Activated CD4-positive, CD25-positive, alpha-beta regulatory T cell treated with anti-CD3 and anti-CD28 coated beads, Interleukin-2, amount 50 U/mL, for 24 hours (primary cell): Measurements from ENCODE around the gene SYCE1L.
"Not testable (repeated sequence)": the region's sequence is repeated elsewhere in the genome, so short reads cannot be mapped to it uniquely, and the experiment has no call there.

Experiments used
- ATAC-seq, 2 donors: fragments of 150-1000 bp; cut with Tn5 transposase; one replicate each; pipeline ENCODE4 v1.10.0; 2021; ENCODE audit warnings: mild to moderate bottlenecking in 1 of 2, moderate library complexity in 1 of 2

Gene SYCE1L, protein sequence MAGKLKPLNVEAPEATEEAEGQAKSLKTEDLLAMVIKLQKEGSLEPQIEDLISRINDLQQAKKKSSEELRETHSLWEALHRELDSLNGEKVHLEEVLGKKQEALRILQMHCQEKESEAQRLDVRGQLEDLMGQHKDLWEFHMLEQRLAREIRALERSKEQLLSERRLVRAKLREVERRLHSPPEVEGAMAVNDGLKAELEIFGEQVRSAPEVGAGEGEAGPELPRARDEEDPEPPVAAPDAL

DNA sequence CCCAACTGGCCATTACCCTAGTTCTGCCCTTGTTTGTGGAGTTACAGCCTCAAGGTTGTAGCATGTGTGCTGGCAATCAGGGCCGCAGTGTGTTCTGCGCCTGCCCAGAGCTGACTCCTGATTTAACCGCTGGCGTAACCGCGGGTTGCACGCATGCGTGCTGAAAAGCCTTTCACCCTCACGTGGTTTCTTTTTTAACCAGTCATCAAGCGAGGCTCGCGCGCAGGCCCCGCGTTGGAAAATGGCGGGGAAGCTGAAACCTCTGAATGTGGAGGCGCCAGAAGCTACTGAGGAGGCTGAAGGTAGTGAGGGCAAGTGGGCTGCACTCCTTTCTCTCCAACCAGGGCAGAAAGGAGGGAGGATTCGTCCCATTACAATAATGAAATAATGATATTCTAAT, at the start of gene SYCE1L:
Gene SYCE1L (plus strand): TSS at position 198 of the 400 bp plus-strand sequence. CDS start 44 bp downstream, at position 242.
- ATAC-seq, result no peak

DNA sequence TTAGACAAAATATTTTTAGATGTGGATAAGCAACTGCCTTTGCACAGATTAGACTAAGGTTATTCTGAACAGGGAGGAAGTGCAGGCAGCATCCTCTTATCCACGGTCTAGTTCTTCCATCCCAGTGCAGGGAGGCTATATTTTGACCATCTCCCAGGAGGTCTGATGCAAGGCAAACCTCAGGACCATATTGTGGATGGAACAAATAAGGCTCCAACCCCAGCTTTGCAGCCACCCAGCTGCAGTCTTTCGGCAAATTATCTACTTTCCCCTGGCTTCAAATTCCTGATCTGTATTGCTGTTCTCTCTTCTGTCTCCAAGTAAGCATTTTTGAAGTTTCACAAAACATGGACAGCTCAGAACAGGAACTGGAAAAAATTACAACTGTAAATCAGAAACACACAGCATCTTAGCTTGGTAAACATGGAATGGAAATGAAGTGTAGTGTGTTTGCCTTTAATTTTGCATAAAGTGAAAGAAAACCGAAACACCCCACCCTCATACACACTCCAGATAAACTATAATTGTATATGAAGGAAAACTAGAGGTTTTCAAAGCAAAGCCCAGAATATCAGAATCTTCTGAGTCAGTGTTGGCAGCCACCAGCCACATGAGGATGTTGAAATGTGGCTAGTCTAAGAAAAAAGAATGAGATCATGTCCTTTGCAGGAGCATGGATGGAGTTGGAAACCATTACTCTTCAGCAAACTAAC, 41.7 kb upstream of the SYCE1L start:
- ATAC-seq, result no peak

DNA sequence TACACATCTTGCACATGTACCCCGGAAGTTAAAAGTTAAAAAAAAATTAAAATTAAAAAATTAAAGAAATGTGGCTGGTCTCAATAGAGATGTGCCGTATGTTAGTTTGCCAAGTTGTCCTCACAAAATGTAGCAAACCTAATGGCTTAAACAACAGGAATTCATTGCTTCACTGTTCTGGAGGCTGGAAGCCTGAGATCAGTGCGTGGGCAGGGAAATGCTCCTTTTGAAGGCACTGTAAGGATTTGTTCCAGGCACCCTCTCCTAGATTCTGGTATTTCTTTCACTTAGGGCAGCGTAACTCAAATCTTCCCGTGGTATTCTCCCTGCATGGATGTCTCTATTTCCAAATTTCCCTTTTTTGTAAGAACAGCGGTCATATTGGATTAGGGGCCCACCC, 40.9 kb upstream of the SYCE1L start:
- ATAC-seq, result no peak

DNA sequence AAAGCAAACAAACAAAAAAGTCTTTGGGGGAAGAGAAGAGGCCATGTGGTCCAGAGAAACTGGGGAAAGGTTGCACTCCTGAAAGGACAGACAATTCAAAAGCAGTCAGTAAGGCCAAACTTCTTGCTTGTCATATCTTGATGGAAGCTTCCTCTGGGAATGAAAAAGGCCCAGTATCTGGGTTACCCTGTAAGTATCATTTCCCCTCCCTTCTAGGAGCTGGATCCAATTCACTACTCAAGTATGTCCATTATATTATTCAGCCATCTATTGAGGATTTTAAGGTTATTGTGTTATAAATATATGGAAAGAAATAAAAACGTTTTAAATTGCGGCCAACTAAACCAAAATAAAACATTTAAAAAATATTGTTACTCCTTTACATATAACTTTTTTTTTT, 34.2 kb upstream of the SYCE1L start:
- no peak for ATAC-seq

DNA sequence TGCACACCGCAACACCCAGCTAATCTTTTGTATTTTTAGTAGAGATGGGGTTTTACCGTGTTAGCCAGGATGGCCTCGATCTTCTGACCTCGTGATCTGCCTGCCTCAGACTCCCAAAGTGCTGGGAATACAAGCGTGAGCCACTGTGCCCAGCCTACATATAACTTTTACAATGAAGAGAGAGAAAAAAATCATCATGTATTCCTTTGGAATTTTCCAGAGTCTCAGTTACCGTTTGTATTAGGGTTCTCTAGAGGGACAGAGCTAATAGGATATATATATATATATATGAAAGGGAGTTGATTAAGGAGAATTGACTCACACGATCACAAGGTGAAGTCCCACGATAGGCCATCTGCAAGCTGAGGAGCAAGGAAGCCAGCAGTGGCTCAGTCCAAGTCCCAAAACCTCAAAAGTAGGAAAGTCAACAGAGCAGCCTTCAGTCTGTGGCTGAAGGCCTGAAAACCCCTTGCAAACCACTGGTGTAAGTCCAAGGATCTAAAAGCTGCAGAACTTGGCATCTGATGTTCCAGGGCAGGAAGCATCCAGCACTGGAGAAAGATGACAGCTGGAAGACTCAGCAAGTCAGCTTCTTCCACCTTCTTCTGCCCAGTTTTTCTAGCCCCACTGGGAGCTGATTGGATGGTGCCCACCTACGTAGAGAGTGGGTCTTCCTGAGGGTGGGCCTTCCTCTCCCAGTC, 33.5 kb upstream of the SYCE1L start:
- ATAC-seq, result not testable (repeated sequence)

DNA sequence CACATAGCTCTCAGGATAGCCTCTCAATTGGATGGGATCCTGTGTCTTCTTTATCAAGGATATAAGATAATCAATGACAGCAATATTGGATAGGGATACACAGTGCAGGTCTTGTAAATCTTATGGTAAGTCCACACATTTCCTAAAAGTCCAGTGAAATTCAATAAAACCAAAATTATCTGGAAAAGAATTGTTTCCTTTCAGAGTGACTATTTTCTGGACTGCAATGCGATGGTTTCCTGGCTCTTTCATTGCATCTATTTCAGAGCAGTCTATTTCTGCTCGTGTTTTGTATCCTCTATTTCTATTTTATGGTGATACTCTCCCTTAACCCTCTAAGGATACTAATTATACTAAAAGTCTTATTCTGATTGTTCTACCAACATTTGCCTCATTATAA, 32.5 kb upstream of the SYCE1L start:
- no peak for ATAC-seq

DNA sequence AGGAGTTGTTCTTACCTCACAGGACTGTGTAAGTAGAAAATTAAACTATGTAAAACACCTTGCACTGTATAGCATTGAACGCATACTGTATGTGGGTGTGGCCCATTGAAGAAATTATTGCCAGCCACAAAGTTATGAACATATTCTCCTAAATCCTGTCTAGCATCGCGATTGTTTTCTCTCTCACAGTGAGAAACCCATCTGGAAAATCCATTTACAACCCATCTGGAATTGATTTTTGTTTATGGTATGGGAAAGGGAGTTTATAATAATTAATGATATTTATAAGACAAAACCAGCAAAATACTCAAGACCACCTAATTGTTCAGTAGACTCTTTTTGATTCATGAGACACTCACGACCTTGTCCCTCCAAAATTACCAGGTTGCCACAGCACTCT, 30.3 kb upstream of the SYCE1L start:
- no peak for ATAC-seq

DNA sequence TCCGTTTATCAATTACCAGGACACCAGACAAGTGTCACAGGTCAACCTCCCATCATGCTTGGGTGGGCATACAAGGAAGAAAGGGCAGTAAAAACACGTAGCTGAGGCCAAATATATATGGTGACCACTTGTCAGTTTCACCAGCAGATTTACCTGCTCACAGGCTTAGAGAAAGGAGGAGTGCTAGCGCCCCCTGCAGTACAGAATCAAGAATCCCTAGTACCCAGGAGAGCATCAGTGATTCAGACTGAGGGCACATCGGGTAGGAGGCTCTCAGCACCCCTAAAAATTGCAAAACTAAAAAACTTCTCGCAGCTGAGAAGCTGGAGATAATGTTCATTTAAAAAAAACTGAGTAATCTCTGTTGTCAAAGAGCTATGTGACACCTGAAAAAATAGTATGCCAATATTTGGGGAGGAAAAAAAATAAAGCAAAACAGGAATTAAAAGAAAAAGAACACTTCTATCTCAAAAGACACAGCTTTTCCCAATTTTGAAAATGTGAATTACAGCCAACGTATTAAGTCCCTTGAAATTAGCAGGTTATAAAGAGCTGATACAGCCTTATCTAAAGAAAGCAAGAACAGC, 29.5 kb upstream of the SYCE1L start:
- no peak for ATAC-seq

DNA sequence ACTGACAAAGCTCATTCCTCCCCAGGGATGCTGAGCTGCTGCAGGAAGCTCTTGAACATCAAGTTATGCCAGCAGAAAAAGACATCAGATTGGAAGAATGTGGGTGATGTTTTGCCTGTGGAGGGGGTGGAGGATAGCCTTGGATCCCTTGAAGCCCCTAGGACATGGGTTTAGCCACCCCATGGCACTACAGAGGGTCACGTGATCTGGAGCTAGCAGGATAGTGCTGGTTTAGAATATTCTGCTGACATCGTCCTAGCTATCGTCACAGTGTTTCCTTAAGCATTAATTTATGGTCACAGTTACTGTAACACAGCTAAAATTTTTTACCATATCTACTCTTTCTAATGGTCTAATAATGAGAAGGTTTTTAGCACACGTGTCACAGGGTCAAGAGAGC, 28.4 kb upstream of the SYCE1L start:
- ATAC-seq, result no peak

DNA sequence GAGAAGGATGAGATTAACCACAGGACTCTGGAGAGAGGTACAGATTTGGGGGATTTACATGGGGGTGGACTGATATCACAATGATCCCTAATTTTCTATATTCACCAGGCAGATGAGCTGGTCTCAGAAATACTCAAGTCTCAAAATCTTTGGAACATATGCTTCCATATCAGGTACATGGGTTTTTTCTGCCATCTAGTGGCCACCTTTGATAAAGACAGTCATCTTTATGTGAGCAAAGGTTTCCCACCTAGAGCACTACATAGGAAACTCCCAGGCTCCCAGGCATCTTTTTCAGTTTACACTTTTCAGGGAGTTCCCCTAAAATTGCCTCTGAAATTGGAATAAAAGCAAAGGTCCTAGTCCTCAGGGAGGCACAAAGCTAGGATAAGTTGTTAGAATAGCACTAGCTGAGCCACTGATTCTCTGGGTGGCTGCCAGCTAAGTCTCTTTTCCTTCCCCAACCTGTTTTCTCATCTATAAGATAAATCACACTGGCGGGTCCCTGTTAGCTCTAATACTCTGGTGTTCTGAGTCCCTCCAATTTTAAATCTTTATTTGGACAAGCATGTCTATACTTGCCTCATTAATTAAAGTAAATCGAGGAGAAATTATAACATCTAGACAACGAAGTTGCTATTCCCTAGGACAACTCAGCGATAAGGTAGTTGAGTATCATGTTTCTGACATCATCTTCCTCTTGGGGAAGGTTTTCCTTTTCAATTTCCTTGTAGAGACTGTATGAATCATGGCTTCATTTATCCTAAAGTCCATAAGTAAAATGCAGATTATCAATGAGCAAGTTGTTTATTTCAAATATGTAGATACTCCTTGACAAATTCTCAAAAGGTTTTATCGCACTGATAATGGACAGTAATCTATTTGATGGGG, 27.2 kb upstream of the SYCE1L start:
- ATAC-seq, result peak; percentile 44 to 51

DNA sequence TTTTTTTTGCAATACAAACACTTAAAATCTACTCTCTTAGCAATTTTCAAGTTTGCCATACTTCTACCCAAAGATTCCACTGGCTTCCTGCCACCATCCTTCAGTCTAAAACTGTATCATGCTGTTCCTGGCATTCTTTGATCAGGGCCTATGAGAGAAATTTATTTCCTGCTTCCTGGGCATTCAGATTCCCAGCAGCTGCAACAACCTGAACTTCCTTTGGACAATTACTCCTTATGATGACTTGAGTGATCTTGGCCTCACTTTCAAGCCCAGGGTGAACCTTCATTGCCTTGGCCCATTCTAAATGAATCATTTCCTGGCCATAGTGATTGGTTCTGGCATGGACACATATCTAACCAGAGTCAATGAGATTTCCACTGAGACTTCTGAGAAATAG, 26.3 kb upstream of the SYCE1L start:
- ATAC-seq, result no peak

DNA sequence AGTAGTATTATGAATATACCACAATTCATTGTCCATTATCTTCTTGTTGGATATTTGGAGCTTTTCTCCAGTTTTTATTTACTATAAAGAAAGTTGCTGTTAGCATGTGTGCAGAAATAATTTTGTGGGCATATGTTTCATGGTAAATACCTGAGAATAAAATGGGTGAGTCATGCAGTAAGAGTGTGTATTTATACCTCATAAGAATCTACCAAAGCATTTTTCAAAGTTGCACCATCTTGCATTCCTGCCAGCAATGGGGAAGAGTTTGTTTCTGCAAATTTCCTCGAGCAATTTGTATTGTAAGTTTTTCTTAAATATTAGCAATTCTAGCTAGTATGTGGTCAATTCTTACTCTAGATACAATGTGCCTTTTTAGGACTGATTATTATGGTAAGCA, 16.1 kb upstream of the SYCE1L start:
- no peak for ATAC-seq

DNA sequence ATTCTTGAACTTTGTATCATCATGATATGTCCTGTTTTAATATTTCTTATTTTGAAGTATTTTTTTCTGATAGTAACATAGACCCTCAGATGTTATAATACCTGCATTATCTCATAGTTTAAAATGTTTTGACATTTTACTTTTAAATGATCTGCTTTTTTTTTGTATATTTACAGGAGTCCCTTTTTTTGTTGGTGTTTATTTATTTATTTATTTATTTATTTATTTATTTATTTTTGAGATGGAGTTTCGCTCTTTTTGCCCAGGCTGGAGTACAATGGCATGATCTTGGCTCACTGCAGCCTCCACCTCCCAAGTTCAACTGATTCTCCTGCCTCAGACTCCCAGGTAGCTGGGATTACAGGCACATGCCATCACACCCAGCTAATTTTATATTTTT, 12.9 kb upstream of the SYCE1L start:
- not testable (repeated sequence) for ATAC-seq

DNA sequence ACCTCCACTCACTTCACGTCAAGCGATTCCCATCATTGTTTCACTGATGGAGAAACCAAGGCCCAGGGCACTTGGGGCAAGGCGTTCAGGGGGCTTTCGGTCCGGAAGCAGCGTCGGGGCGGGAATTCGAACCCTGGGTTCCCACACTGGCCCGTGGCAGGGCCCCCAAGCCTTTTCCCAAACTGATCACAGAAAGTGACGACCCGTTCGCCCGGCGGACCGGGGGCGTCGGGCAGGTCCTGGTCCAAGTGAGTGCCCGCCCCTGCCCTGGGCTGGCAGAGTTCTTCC, 9.1 kb upstream of the SYCE1L start:
- no peak for ATAC-seq

DNA sequence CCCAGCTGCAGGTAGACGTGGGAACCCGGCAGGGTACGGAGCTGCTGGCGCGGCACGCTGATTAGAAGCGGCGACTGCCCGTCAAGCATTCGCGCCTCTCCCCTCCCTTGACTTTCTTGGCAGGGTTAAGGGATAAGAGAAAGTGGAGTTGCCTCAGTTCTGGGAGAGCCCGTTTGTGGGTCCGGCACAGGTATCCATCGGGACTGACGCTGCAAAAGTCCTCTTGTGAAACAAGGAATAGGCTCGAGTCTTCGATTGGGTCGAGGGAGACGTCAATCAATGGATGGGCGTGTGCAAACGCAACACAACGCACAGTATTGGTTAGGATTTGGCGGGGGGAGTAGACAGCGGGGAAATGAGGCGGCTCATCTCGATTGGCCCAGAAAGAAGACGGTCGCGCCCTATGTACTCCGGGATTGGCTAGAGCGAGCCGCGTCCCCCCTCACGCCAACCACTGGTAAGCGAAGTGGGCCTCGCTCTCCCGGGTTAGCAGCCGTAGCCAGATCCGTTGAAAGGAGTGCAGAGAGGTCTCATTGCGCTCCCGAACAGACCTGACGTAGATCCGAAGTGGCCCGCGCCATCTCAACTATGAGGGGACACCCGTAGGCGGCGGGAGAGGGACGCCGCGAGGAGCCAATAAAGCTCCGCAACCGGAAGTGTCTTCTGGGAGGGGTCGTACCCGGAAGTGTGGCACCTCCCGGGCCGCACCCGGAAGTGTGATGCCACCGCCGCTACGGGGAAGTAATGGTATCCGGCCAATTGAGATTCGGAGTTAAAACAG, 8.5 kb upstream of the SYCE1L start, which contains the start of gene MON1B:
Gene MON1B (plus strand): TSS at position 713 of the 781 bp plus-strand sequence. CDS start 296 bp downstream, outside the sequence.
- peak; percentile 97 to 98 for ATAC-seq

DNA sequence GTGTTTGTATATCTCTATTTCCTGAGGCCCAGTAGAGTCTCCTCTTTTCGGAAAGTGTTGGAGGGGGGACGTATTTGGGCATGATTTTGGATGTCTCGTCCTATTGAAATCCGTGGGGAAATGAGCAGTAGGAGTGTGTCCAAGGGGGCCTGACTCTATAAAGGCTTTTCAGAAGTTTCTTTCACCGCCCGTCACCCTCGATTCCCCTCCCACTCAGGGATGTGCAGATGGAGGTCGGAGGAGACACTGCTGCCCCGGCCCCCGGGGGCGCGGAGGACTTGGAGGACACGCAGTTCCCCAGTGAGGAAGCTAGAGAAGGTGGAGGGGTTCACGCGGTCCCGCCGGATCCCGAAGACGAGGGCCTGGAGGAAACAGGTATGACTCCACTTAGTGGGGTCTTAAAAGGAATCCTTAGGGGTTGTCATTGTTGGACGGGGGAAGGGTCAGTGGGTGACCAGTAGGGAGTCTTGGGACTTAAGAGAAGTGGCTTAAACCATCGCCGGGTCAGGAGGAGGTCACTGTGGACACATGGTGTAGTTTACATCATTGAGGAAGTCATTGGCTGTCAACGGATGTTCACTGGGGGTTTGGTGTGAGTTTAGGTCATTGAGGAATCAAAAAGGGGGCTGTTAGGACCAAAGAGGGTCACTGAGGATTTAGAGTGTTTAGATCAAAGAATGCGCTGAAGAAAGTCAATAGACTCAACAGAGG, 7.8 kb upstream of the SYCE1L start:
- no peak for ATAC-seq

DNA sequence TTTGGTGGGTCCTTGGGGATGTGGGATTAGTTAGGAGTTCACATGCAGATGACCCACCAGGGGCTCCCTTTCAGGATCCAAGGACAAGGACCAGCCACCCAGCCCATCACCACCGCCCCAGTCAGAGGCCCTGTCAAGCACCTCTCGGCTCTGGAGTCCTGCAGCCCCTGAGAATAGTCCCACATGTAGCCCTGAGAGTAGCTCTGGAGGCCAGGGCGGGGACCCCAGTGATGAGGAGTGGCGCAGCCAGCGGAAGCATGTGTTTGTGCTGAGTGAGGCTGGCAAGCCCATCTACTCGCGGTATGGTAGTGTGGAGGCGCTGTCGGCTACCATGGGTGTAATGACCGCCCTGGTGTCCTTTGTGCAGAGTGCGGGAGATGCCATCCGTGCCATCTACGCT, 5.8 kb upstream of the SYCE1L start:
- ATAC-seq, result no peak

DNA sequence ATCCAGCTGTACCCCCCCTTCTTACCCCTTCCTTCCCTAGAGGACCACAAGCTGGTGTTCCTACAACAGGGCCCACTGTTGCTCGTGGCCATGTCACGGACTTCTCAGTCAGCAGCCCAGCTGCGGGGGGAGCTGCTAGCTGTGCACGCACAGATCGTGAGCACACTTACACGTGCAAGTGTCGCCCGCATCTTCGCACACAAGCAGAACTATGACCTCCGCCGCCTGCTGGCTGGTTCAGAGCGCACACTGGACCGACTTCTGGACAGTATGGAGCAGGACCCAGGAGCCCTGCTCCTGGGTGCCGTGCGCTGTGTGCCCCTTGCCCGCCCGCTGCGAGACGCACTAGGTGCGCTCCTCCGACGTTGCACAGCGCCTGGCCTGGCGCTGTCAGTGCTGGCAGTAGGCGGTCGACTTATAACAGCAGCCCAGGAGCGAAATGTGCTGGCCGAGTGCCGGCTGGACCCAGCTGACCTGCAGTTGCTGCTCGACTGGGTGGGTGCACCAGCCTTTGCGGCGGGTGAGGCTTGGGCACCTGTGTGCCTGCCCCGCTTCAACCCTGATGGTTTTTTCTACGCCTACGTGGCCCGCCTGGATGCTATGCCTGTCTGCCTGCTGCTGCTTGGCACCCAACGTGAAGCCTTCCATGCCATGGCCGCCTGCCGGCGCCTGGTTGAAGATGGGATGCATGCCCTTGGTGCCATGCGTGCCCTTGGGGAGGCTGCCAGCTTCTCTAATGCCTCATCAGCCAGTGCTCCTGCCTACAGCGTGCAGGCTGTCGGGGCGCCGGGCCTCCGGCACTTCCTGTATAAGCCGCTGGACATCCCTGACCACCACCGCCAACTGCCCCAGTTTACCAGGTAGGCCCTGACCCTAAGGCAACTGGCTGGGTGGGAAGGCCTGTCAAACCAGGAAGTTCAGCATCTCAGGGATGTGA, 4.6 kb upstream of the SYCE1L start:
- no peak for ATAC-seq

DNA sequence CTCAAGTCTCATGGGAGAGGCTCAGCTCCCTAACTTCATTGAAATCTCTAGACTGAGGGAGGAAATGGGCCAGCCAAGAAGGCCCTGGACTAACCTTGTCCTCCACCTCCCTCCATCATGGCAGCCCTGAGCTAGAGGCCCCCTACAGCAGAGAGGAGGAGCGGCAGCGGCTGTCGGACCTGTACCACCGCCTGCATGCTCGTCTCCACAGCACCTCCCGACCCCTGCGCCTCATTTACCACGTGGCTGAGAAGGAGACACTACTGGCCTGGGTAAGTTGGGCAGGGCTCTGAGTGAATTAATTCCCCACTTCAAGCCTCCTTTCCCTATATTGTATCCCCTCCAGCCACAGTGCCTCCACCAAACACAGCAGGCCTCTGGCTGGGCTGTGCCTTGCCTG, 3.8 kb upstream of the SYCE1L start:
- ATAC-seq, result no peak

DNA sequence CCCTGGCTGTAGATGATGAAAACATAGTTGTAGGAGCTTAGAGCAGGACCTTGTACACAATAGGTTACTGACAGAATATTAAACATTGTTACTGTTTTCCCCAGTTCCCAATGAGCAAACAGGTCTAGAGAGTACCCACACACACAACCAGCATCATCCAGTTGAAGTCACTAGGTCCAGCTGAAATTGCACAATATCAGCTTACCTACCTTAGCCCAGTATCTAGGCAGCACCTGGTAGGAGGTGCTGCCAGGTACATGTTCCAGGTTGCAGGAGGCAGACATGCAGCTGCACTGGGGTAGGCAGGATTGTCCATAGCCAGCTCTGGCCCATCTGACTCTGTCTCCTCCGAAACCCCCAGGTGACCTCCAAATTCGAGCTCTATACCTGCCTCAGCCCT, 1.5 kb upstream of the SYCE1L start:
- no peak for ATAC-seq
